ENCODE data around the gene IQCN.

The IQCN gene

DNA sequence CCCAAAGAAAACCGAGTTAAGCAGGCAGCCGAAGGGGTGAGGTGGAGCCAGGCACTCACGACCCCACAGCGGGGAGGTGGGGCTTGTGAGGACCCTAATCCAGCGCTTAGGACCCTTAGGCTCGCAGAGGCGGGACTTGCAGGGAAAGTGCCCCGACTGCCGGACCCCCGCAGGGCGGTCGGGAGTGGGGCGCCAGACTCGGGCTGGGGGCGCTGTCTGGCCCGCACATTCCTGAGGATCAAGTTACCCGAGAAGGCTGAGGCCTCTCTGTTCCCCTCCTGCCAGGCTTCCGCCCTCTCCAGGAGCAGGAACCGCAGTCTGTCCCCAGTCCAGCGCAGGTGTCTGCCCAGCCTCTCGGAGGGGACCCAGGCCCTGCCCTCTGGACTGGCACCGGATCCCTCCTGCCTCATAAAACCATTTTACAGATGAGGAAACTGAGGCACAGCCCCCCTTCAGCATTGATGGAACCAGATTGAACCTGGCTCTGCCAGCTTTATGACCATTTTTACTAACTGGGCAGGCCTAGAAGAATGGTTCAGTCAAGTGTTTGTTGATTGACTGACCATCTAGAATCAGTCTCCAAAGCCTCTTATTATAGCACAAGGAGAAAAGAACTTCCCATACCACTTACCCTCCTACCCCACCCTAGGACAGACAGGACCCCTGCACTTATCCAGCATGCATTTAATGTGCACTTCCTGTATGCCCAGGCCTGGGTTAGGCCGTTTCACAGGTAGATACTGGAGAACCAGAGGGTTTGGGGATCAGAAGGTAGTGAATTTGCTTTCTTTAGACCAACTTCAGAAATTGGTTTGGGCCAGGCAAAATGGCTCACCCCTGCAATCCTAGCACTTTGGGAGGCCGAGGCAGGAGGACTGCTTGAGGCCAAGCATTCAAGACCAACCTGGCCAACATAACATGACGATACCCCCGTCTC, 13.9 kb upstream of the IQCN start:
- no peak for DNase-seq (ENCODE audit: low spot score)

DNA sequence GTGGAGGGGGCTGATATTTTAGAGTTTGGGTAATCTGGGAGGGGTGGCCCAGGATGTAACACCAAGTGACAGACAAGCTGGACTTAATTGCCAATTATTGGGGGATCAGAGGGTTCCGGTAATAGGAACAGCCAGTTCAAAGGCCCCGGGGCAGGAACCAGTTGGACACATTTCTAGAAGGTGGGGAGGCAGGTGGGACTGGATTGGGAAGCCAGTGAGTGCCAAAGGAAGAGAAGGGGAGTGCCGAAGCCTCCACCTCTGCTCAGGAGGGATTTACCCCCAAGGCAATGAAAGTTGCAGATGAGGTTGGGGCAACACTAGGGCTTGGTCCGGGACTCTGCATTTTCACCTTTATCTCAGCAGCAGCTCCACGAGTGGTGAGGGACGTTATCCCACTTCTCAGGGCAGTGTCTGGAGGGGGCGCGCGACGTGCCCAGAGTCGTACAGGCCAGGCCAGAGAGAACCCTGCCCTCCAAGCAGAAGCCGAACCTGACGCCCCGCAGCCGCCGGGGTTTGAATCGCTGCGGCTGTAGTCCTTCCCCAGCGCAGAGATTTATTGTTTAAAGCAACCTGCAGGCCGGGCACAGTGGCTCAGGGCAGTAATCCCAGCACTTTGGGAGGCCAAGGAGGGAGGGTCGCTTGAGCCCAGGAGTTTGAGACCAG, 12.9 kb upstream of the IQCN start:
- no peak for DNase-seq (ENCODE audit: low spot score)

DNA sequence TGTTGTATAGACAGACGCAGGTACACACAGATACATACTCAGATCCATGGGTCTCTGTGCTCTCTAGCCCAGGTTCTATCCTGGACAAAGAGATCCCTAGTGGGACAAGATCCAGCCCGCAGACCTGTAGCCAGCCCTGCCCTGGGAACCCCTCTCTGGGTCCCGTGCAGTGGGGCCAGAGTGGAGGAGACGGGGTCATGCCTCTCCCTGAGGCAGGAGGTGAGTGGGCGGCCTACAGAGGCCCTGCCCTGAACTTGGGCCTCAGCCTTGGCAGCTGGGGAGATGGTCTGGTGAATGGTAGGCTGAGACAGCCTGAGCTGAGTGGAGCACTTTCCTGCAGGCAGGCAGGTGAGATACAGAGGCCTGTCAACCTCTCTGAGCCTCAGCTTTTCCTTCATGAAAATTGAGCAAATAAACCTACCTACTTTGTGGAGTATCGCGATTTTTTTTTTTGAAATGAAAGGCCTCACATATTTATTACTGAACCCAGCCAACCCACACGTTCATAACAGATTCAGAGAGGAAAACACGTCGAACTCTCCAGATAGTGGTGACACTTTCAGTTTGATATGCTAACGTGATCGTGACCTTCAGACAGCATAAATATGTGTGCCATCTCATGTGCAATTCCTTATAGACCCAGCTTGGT, 10.6 kb upstream of the IQCN start:
- no peak for DNase-seq (ENCODE audit: low spot score)

- DNase-seq (ENCODE audit: low spot score): no peak
These were observed 9.1 kb upstream of the IQCN start for GRCh38 chr19:18283338-18283737.

- no peak for DNase-seq (ENCODE audit: low spot score)
These were observed 8.5 kb upstream of the IQCN start for GRCh38 chr19:18282788-18283141.

- no peak for DNase-seq (ENCODE audit: low spot score)
These were observed 8.0 kb upstream of the IQCN start for GRCh38 chr19:18282021-18282787.

- DNase-seq (ENCODE audit: low spot score): peak; percentile 98
These were observed 7.1 kb upstream of the IQCN start, which contains the start of gene JUND for GRCh38 chr19:18281082-18282020. TSS of gene JUND (minus strand) at chr19:18281622. CDS start at chr19:18281484, 138 bp downstream.

DNA sequence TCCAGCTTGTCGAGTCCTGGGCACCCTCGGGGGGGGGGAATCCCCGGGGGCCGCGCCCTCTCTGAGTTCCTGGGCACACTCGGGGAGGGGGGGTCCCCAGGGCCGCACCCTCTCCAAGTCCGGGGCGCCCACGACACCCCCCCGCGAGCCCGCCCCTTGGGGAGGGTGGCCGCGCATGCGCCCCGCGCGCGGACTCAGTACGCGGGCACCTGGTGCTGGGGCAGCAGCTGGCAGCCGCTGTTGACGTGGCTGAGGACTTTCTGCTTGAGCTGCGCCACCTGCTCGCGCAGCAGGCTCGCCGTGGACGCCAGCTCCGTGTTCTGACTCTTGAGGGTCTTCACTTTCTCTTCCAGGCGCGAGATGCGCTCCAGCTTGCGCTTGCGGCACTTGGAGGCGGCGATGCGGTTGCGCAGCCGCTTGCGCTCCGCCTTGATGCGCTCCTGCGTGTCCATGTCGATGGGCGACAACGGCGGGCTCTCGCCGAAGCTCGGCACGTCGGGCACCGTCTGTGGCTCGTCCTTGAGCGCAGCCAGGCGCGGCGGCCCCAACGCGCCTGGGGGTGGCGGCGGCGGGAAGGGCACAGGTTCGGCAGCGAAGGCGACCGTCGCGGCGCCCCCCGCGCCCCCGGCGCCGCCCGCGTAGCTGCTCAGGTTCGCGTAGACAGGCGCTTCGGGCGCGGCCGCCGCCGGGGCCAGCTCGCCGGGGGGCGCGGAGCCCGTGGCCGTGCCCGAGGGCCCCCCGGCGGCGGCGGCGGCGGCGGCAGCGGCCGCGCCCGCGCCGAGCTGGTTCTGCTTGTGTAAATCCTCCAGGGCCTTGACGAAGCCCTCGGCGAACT, 6.2 kb upstream of the IQCN start:
- peak; percentile 83 for DNase-seq (ENCODE audit: low spot score)

GRCh38 chr19:18279516-18280246, 5.4 kb upstream of the IQCN start:
- peak; percentile 98 for DNase-seq (ENCODE audit: low spot score)

- no peak for DNase-seq (ENCODE audit: low spot score)
These were observed 4.9 kb upstream of the IQCN start for GRCh38 chr19:18279266-18279515.

GRCh38 chr19:18278521-18279265, 4.4 kb upstream of the IQCN start:
- no peak for DNase-seq (ENCODE audit: low spot score)

GRCh38 chr19:18274781-18275356, 617 bp upstream of the IQCN start:
- peak; percentile 71 for DNase-seq (ENCODE audit: low spot score)

GRCh38 chr19:18273561-18274218, 562 bp downstream of the IQCN start:
- DNase-seq (ENCODE audit: low spot score): no peak

GRCh38 chr19:18271433-18271841, 2.8 kb downstream of the IQCN start:
- no peak for DNase-seq (ENCODE audit: low spot score)

- no peak for DNase-seq (ENCODE audit: low spot score)
These were observed 3.9 kb downstream of the IQCN start for GRCh38 chr19:18270326-18270725.

DNA sequence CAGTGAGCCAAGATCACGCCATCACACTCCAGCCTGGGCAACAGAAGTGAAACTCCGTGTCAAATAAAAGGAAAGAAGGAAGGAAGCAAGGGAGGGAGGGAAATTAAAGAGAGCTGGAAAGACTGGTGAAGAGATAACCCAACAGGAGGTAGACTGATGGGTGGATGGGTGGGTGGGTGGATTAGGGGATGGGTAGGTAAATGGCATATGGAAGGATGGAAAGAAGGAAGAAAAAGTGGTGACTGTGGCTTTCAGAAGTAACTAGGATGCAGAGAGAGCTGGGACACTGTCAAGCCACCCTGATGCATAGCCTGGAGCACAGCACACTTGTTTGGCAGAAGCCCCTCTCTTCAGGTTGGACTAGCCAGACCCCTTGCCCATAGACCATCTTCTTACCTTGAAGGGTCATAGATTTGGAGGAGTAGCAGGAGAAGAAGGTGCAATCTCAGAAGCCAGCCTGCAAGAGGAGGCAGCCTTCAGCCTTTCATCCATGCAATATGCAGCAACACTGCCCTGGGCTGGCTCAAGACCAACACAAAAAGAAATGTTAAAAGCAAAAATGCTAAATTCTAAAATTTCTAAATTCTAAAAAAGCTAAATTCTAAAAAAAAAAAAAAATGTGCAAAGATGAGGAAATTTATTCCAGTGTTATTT, 5.1 kb downstream of the IQCN start:
- no peak for DNase-seq (ENCODE audit: low spot score)
